Gastrocnemius medialis (tissue), 4 donors: ENCODE results near the gene TP53I13. TPM values are rescaled to one million over a fixed set of nuclear protein-coding genes. Genes with fewer than 3 reads are reported as not detected.
A peak's percentile ranks its signal among the peaks of the same experiment; 100 is the strongest.

ENCODE experiments used
- ATAC-seq, 2 donors: fragments of 150-250 bp; one replicate each; pipeline ENCODE4 v1.9.1; 2016
- DNase-seq, 2 donors: peaks; one replicate each; pipeline ENCODE4 v3.0.0-alpha.2; 2019
- H3K27ac ChIP-seq, 4 donors: fragments of 200-600 bp; sonication (generic); 1 replicate in 1 of 4; 2 replicates in 3 of 4; pipeline ENCODE4 v1.5.1; 2016 to 2018; ENCODE audit warnings: mild to moderate bottlenecking in 2 of 4, moderate library complexity in 1 of 4
- H3K27me3 ChIP-seq, 3 donors: fragments of 200-600 bp; sonication (generic) in 2 of 3; 1 replicate in 1 of 3; 2 replicates in 2 of 3; pipeline versions ENCODE4 v1.5.1 to v1.6.0; 2016 to 2019; ENCODE audit warnings: mild to moderate bottlenecking in 1 of 3, moderate library complexity in 1 of 3
- H3K36me3 ChIP-seq, 2 donors: fragments of 200-600 bp; sonication (generic) in 1 of 2; one replicate each; pipeline ENCODE4 v1.5.1; 2017 to 2018
- H3K4me1 ChIP-seq, 2 donors: fragments of 200-600 bp; sonication (generic) in 1 of 2; one replicate each; pipeline ENCODE4 v1.5.1; 2016 to 2017; ENCODE audit warnings: mild to moderate bottlenecking in 2 of 2
- H3K4me3 ChIP-seq, 4 donors: fragments of 200-600 bp; sonication (generic) in 3 of 4; 1 replicate in 1 of 4; 2 replicates in 3 of 4; pipeline ENCODE4 v1.5.1; 2016 to 2019; ENCODE audit warnings: mild to moderate bottlenecking in 2 of 4
- H3K9me3 ChIP-seq, 3 donors: fragments of 200-600 bp; sonication (generic) in 2 of 3; 1 replicate in 1 of 3; 2 replicates in 2 of 3; pipeline ENCODE4 v1.5.1; 2016 to 2019
- CTCF ChIP-seq, 5 experiments: fragments of 450-650 bp in 3 of 5; fragments of 200-600 bp in 2 of 5; sonication (generic) in 2 of 5; IDR thresholded peaks in 4 of 5; conservative IDR thresholded peaks in 1 of 5; 1 replicate in 4 of 5; 2 replicates in 1 of 5; pipeline ENCODE4 v1.5.1; 2016 to 2019; ENCODE audit warnings: antibody characterized with exemption in 5 of 5, mild to moderate bottlenecking in 3 of 5, moderate library complexity in 3 of 5
- POLR2A ChIP-seq, 2 donors: fragments of 450-650 bp; IDR thresholded peaks; one replicate each; pipeline ENCODE4 v1.6.1; 2017; ENCODE audit warnings: antibody characterized with exemption in 2 of 2, mild to moderate bottlenecking in 2 of 2, moderate library complexity in 2 of 2
- in situ Hi-C, 4 donors: fragments of 200-750 bp; cut with MboI; loops; one replicate each; pipeline versions ENCODE4 v1.15.0 to v1.8.0; 2017; ENCODE audit warnings: low sequenced_read_pairs in 4 of 4
- intact Hi-C: fragments of 100-400 bp; cut with DNase I; formaldehyde crosslinking; loops from one replicate; pipeline ENCODE4 v1.15.1; 2023; ENCODE audit warnings: low total_unique reads
- total RNA-seq, 4 donors: library from RNA; depleted of rRNA; stranded (reverse); fragments of >200 nt; gene quantifications; one replicate each; pipeline versions ENCODE4 v1.1.0 to v1.2.3, GENCODE V29; 2016

Gene TP53I13
- total RNA-seq, 4 donors from 2014 or later: 31.0 to 50.2 (median 32.1) TPM

GRCh38 chr17:29567554-29568330 lies 759 bp upstream of the TP53I13 start:
- H3K9me3 ChIP-seq: no peaks in the 10 kb centered on the region
- peak in 1 of 2 donors; percentile 52 for DNase-seq
- peaks cover 12 to 28% of the 10 kb centered on the region in 2 donors for H3K4me1 ChIP-seq
- TF ChIP-seq CTCF (IDR thresholded peaks at IDR 0.05 in 4 of 5, conservative IDR thresholded peaks at IDR 0.05 in 1 of 5): peak; percentile 18 to 64 (median 44)
- TF ChIP-seq POLR2A (IDR thresholded peaks at IDR 0.05): no peak
- H3K4me3 ChIP-seq: peak overlapping the region; percentile 66 to 82 (median 79)
- in situ Hi-C loops (loop anchor here in 1 of 4 donors (25.0 kb wide), 1 partner anchor 370 kb away; the partner anchor contains the start of genes EFCAB5 and SSH2), intact Hi-C loops (loop anchor here (1.0 to 10.0 kb wide), 3 partner anchors 177 to 423 kb away; partner anchors contain the start of genes SSH2 and TAOK1)
- peaks cover 0 to 5% (median 0%) of the 10 kb centered on the region in 3 donors for H3K27me3 ChIP-seq
- peak; percentile 44 to 58 for ATAC-seq
- H3K27ac ChIP-seq: peak overlapping the region; percentile 85 to 93 (median 86)
- no peaks in the 10 kb centered on the region for H3K36me3 ChIP-seq

GRCh38 chr17:29569245-29569950 lies 897 bp downstream of the TP53I13 start:
- peak in 1 of 2 donors; percentile 12 for DNase-seq
- Histone ChIP-seq H3K9me3 (no peaks in the 10 kb centered on the region), H3K27me3 (peaks cover 0 to 5% (median 0%) of the 10 kb centered on the region in 3 donors), H3K27ac (peak overlapping the region; percentile 85 to 93 (median 86)), H3K4me1 (peaks cover 17 to 28% of the 10 kb centered on the region in 2 donors), H3K4me3 (peak overlapping the region; percentile 66 to 82 (median 79)), H3K36me3 (peaks cover 0 to 4% of the 10 kb centered on the region in 2 donors)
- intact Hi-C loops: loop anchor here (5.0 to 10.0 kb wide), 2 partner anchors 363 to 425 kb away; partner anchors contain the start of gene SSH2
- in situ Hi-C loops: loop anchor here in 1 of 4 donors (25.0 kb wide), 1 partner anchor 368 kb away; the partner anchor contains the start of genes EFCAB5 and SSH2
- ATAC-seq: no peak
- TF ChIP-seq POLR2A (IDR thresholded peaks at IDR 0.05) (no peak), CTCF (IDR thresholded peaks at IDR 0.05 in 4 of 5, conservative IDR thresholded peaks at IDR 0.05 in 1 of 5) (no peak)

- no peak overlapping the region for H3K27ac ChIP-seq
- DNase-seq: peak in 1 of 2 donors; percentile 13
- H3K4me3 ChIP-seq: no peak overlapping the region
- no peak for TF ChIP-seq POLR2A (IDR thresholded peaks at IDR 0.05)
- no peak for TF ChIP-seq CTCF (IDR thresholded peaks at IDR 0.05 in 4 of 5, conservative IDR thresholded peaks at IDR 0.05 in 1 of 5)
- no peak for ATAC-seq
- intact Hi-C loops (no loop called here), in situ Hi-C loops (loop anchor here in 3 of 4 donors (10.0 to 25.0 kb wide), 2 partner anchors 214 to 367 kb away; partner anchors contain the start of genes EFCAB5 (in 1 of the 3) and SSH2 (in 1 of the 3))
- H3K27me3 ChIP-seq: peaks cover 0 to 5% (median 0%) of the 10 kb centered on the region in 3 donors
- no peaks in the 10 kb centered on the region for H3K9me3 ChIP-seq
- H3K36me3 ChIP-seq: peaks cover 0 to 15% of the 10 kb centered on the region in 2 donors
- H3K4me1 ChIP-seq: peaks cover 17 to 28% of the 10 kb centered on the region in 2 donors
Observed at GRCh38 chr17:29570521-29570920, 2.0 kb downstream of the TP53I13 start.

- DNase-seq (peak in 1 of 2 donors; percentile 11), ATAC-seq (no peak)
- Histone ChIP-seq H3K27ac (no peak overlapping the region), H3K4me3 (no peak overlapping the region), H3K9me3 (no peaks in the 10 kb centered on the region), H3K4me1 (peaks cover 12 to 18% of the 10 kb centered on the region in 2 donors), H3K27me3 (no peaks in the 10 kb centered on the region), H3K36me3 (peaks cover 0 to 25% of the 10 kb centered on the region in 2 donors)
- in situ Hi-C loops (loop anchor here in 3 of 4 donors (10.0 to 25.0 kb wide), 2 partner anchors 213 to 366 kb away; partner anchors contain the start of genes EFCAB5 (in 1 of the 3) and SSH2 (in 1 of the 3)), intact Hi-C loops (no loop called here)
- TF ChIP-seq POLR2A (IDR thresholded peaks at IDR 0.05) (no peak), CTCF (IDR thresholded peaks at IDR 0.05 in 4 of 5, conservative IDR thresholded peaks at IDR 0.05 in 1 of 5) (no peak)
Observed at GRCh38 chr17:29571486-29571882, 3.0 kb downstream of the TP53I13 start.
